Germinal center (tissue), 1 donor: ENCODE results near the gene ZC4H2.
A peak's percentile ranks its signal among the peaks of the same experiment; 100 is the strongest.
"Not testable (repeated sequence)": the region's sequence is repeated elsewhere in the genome, so short reads cannot be mapped to it uniquely, and the experiment has no call there.

Experiments
- DNase-seq: peaks from one replicate; pipeline ENCODE4 v3.0.0; 2012; ENCODE audit warnings: mixed read lengths, low spot score

Gene ZC4H2, protein sequence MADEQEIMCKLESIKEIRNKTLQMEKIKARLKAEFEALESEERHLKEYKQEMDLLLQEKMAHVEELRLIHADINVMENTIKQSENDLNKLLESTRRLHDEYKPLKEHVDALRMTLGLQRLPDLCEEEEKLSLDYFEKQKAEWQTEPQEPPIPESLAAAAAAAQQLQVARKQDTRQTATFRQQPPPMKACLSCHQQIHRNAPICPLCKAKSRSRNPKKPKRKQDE

DNA sequence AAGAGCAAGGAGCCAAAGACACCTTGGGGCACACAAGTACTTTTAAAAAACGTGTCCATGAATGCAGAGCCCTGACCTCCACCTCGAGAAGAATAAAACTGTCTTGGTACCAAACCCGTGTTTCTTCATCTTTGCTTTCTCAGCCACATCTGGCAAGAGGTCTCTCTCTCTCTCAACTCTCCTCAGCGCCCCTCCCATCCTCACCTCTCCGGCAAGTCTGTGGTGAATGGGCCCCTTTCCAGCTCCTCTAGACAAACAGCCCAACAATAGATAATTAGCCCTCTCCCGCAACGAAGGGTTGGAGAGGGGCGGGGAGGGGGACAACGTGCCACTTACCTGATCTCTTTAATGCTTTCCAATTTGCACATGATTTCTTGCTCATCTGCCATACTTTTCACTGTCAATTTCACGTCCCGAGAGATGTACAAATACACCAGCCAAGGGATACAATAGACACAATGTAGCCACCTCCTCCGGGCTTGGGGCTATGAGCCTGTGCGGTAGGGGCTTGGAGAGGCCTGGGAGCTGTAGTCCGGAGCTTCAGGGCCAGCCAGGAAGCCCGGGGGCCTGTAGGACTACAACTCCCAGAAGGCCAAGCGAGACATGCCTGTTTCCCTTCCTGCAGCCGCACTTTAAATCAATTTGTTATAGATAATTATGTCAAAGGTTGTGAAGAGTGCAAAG is at the start of gene ZC4H2:
Gene ZC4H2 (minus strand): TSS at position 462 of the 684 bp plus-strand sequence. CDS start 73 bp downstream, at position 389.
- DNase-seq: peak; percentile 73

DNA sequence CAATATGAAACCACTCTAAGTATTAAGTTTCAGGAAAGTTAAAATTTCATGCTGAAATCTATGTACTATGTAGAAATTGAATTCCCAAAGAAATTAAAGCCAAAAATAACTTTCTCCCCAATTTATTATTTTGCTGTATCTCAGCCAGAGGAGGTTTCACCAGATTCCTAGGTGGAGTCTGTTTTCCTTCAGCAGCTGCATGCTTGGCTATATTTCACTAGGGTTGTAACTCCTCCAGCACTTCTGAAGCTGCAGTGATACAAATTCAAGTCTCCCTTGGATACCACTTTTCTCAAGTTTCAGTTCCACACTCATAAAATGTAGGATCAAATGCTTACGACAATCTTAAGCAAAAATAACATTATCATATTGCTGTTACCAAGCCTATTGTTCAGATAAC is 41.2 kb upstream of the ZC4H2 start:
- DNase-seq: no peak

DNA sequence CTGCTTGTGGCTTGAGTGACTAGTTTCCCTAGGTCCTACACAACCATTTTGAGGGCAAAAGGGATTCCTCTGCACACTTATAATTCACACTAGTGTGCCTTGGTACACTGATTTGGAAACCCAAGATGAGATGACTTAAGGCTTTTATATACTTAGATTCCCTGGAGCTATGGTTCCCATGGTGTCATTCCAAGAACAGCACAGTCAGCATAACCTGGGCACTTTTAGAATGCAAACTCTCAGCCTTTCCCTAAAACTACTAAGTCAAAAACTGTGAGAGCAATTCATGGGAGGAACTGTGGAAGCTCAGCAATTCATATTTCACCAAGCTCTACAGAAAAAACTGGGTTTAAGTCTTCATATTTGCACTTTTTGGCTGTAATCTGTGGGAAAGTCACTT is 38.0 kb upstream of the ZC4H2 start:
- no peak for DNase-seq

- DNase-seq: no peak
Measured at GRCh38 chrX:65009459-65009858, 33.2 kb upstream of the ZC4H2 start.

GRCh38 chrX:65002208-65002607 is 26.0 kb upstream of the ZC4H2 start:
- not testable (repeated sequence) for DNase-seq

GRCh38 chrX:64996805-64997204 is 20.6 kb upstream of the ZC4H2 start:
- no peak for DNase-seq

DNA sequence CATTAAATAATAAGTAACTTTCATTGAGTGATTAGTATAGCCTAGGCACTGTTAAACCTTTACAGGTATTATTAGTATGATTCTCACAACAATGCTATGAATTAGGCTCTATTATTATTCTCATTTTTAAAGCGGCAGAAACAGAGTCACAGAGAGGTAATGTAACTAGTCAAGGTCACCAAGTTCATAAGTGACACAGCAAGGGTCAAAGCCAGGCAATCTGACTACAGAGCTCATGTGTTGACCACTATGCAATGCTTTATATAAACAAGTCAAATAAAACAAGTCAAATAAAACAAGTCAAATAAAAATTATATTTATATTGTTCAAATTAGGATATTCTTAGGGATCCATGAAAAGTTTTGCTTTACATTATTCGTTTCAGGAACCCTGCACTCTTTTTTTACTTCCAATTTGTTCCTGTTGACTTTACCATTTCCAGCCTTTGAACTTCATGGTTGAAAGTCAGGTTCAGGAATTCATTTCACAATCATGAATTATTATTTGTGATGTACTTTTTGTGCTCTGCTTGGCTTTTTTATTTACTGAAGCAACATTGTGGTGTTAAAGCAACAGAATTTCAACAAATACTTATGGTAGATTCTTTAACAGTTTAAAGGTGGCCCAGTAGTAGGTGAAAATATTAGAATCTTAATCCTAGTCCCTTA is 18.0 kb upstream of the ZC4H2 start:
- no peak for DNase-seq

DNA sequence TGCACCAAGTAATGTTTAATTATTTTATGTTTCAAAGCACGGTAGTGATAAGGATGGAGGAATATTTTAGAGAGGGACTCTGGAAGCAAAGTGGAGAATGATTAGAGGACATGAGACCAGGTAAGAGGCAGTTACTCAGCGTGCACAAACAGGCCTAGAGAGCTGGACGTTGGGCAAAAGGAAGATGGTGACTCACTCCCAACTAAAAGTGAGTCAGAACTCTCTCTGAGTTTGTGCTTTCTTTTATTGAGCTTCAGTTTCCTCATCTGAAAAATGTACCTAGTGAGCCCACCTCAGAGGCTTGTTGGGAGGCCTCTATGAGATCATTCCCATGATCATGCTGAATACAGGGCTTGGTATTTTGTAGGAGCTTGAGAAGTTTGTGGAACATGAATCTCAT is 1.6 kb upstream of the ZC4H2 start:
- no peak for DNase-seq

DNA sequence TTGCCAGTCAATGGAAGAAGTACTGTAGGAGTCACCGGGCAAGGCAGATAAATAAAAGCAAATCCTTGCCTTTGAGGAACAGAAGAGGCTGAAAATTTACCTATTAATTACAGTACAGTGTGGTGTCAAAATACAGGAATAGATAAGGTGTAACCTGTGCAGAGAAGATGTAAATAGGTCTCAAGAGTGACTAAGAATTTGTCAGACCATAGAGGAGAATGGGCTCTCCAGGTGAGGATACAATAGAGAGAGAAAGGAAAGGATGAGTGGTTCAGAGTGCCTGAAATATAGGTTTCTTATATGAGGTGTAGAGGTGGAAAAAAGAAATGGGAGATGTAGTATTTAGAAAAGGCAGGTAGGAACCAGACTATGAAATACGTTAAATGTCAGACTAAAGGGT is 801 bp upstream of the ZC4H2 start:
- DNase-seq: no peak

- peak; percentile 2 for DNase-seq
Measured at GRCh38 chrX:64976673-64977040, 407 bp upstream of the ZC4H2 start.

DNA sequence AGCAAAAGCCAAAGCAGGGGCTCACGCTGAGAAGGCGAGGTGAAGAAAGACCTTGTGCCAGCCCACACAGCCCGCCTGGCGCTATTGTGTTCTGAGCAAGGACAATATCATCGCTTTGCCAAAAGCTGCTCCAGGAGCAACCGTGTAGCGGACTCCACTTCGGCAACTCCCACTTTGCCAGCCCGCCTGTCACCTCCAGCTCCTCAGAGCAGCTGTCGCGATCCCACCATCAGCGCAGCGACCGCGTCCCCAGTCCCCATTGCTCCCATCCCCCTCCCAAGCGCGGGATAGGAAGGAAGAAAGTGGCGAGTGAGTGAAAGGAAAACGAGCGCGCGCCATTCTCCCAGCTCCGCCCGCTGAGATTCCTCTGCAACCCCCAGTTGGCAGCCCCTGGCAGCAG is 759 bp downstream of the ZC4H2 start:
- peak; percentile 10 for DNase-seq

DNA sequence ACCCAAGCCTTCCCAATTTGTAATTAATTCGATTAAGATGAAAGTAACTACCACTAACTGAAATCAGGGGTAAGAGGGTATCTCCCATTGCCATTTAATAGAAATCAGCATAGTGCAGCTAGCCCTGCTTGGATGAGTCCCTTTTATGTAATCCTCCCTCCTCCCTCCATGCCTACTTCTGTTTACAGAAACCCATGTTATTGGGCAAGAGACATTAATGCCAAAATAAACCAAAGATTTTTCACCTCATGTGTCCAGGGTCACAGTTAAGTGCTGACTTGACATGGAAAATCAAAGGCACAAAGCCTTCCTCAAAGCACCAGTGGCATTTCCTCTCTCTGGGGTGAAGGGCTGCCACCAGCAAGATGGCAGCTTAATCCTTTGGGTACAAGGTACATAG is 50.8 kb downstream of the ZC4H2 start:
- no peak for DNase-seq

GRCh38 chrX:64908121-64908520 is 68.1 kb downstream of the ZC4H2 start:
- DNase-seq: no peak

- peak; percentile 13 for DNase-seq
Measured at GRCh38 chrX:64894454-64895038, 81.7 kb downstream of the ZC4H2 start.

GRCh38 chrX:64885850-64886249 is 90.4 kb downstream of the ZC4H2 start:
- DNase-seq: peak; percentile 3

- not testable (repeated sequence) for DNase-seq
Measured at GRCh38 chrX:64878709-64879108, 97.5 kb downstream of the ZC4H2 start.

- no peak for DNase-seq
Measured at GRCh38 chrX:64867217-64867616, 109.0 kb downstream of the ZC4H2 start.
